ENCODE results near the gene FA2H.

The FA2H gene

DNA sequence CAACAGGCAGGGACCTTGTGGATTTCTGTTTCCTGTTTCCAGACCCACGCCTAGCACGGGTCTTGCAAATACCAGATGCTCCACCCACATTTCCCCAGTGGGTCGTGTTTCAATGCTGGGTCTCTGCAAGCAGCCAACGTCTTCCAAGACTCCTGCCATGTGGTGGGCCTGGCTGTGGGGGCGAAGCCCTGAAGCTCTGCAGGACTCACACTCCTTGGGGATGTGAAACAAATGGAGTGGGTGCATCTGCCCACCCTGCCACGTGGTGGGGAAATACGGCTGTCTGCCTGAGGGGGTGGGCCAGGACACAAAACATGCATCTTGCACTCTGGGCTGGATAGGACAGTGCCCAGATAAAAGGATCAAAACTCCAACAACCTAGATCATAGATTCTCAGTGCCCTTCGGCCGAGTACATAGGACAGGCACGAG lies 32.6 kb downstream of the FA2H start:
- no peak for DNase-seq
- no CpG with 5 or more reads among the region's 10 CpGs for WGBS (ENCODE audit: extremely low coverage, insufficient coverage, insufficient read length)
- Histone ChIP-seq H3K27ac (ENCODE audit: low read depth, low read length) (no peak overlapping the region), H3K4me2 (ENCODE audit: low read length) (no peak overlapping the region), H2BK12ac (ENCODE audit: low read length) (no peak overlapping the region), H3K4ac (ENCODE audit: low read depth, low read length) (no peak overlapping the region), H4K12ac (ENCODE audit: low read depth, low read length) (no peak overlapping the region), H3K9ac (ENCODE audit: low read length) (no peak overlapping the region), H4K8ac (ENCODE audit: low read depth, low read length) (no peak overlapping the region), H3K14ac (ENCODE audit: low read length) (no peak overlapping the region), H3K18ac (ENCODE audit: low read length) (no peak overlapping the region), H3K4me1 (ENCODE audit: control insufficient read depth in 1 of 2, insufficient read depth in 2 of 2, low read length in 2 of 2) (peaks cover 0 to 4% of the 10 kb centered on the region in 2 experiments), H2BK5ac (ENCODE audit: low read depth, low read length, poor library complexity) (no peak overlapping the region), H2BK120ac (ENCODE audit: insufficient read depth, low read length, poor library complexity) (no peak overlapping the region), H3K9me3 (ENCODE audit: insufficient read depth, low read depth, low read length) (peaks cover 2% of the 10 kb centered on the region), H2AFZ (ENCODE audit: insufficient read depth, low read length, poor library complexity) (peak overlapping the region; percentile 13), H3K79me1 (ENCODE audit: low read length) (no peaks in the 10 kb centered on the region), H3K27me3 (ENCODE audit: insufficient read depth, low read length) (no peaks in the 10 kb centered on the region), H3K36me3 (ENCODE audit: control insufficient read depth in 1 of 2, insufficient read depth in 2 of 2, low read length in 2 of 2) (no peaks in the 10 kb centered on the region), H2AK5ac (ENCODE audit: low read length) (no peak overlapping the region), H4K91ac (ENCODE audit: low read depth, low read length) (no peak overlapping the region), H3K79me2 (ENCODE audit: control insufficient read depth, insufficient read depth, low read length, poor library complexity) (no peaks in the 10 kb centered on the region), H3K23ac (ENCODE audit: low read length) (no peak overlapping the region), H3K4me3 (ENCODE audit: low read depth, low read length) (no peak overlapping the region)

- H3K9me3 ChIP-seq (ENCODE audit: insufficient read depth, low read depth, low read length): peaks cover 2% of the 10 kb centered on the region
- no peak overlapping the region for H2BK5ac ChIP-seq (ENCODE audit: low read depth, low read length, poor library complexity)
- no CpG with 5 or more reads among the region's 13 CpGs for WGBS (ENCODE audit: extremely low coverage, insufficient coverage, insufficient read length)
- no peaks in the 10 kb centered on the region for H3K27me3 ChIP-seq (ENCODE audit: insufficient read depth, low read length)
- H2AK5ac ChIP-seq (ENCODE audit: low read length): no peak overlapping the region
- no peak overlapping the region for H3K4me2 ChIP-seq (ENCODE audit: low read length)
- H3K36me3 ChIP-seq (ENCODE audit: control insufficient read depth in 1 of 2, insufficient read depth in 2 of 2, low read length in 2 of 2): no peaks in the 10 kb centered on the region
- no peaks in the 10 kb centered on the region for H3K79me2 ChIP-seq (ENCODE audit: control insufficient read depth, insufficient read depth, low read length, poor library complexity)
- H4K12ac ChIP-seq (ENCODE audit: low read depth, low read length): no peak overlapping the region
- H3K4me1 ChIP-seq (ENCODE audit: control insufficient read depth in 1 of 2, insufficient read depth in 2 of 2, low read length in 2 of 2): peaks cover 0 to 4% of the 10 kb centered on the region in 2 experiments
- H3K9ac ChIP-seq (ENCODE audit: low read length): no peak overlapping the region
- no peak overlapping the region for H3K4me3 ChIP-seq (ENCODE audit: low read depth, low read length)
- no peak for DNase-seq
- H2BK120ac ChIP-seq (ENCODE audit: insufficient read depth, low read length, poor library complexity): no peak overlapping the region
- no peak overlapping the region for H2BK12ac ChIP-seq (ENCODE audit: low read length)
- H2AFZ ChIP-seq (ENCODE audit: insufficient read depth, low read length, poor library complexity): no peak overlapping the region
- no peak overlapping the region for H3K14ac ChIP-seq (ENCODE audit: low read length)
- no peak overlapping the region for H3K4ac ChIP-seq (ENCODE audit: low read depth, low read length)
- no peak overlapping the region for H3K18ac ChIP-seq (ENCODE audit: low read length)
- H4K8ac ChIP-seq (ENCODE audit: low read depth, low read length): no peak overlapping the region
- no peak overlapping the region for H3K23ac ChIP-seq (ENCODE audit: low read length)
- no peak overlapping the region for H3K27ac ChIP-seq (ENCODE audit: low read depth, low read length)
- no peak overlapping the region for H4K91ac ChIP-seq (ENCODE audit: low read depth, low read length)
- no peaks in the 10 kb centered on the region for H3K79me1 ChIP-seq (ENCODE audit: low read length)
Observed at GRCh38 chr16:74740795-74741304, 33.8 kb downstream of the FA2H start.

DNA sequence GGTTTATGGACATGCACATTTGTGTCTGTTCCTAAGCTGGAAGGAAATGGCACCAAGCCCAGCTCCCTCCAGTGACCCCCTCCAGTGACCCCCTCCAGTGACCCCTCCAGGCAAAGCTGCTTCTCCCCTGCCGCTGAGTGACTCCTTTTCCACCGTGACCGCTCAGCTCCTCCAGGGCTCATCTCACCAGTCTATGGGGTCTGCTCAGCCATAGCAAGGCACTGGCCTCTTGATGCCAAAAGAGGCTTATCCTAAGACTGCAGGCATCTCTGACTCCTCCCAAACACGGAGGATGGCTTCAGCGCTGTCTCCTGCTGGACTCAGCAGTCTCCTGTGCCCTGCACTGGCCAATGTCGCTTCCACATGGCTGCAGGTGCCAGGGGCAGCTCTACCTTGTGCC lies 35.3 kb downstream of the FA2H start:
- Histone ChIP-seq H3K27me3 (ENCODE audit: insufficient read depth, low read length) (no peaks in the 10 kb centered on the region), H3K4me2 (ENCODE audit: low read length) (no peak overlapping the region), H3K9me3 (ENCODE audit: insufficient read depth, low read depth, low read length) (no peaks in the 10 kb centered on the region), H4K91ac (ENCODE audit: low read depth, low read length) (no peak overlapping the region), H3K27ac (ENCODE audit: low read depth, low read length) (no peak overlapping the region), H2AK5ac (ENCODE audit: low read length) (no peak overlapping the region), H3K79me1 (ENCODE audit: low read length) (peaks cover 4% of the 10 kb centered on the region), H2BK120ac (ENCODE audit: insufficient read depth, low read length, poor library complexity) (no peak overlapping the region), H3K4ac (ENCODE audit: low read depth, low read length) (no peak overlapping the region), H4K8ac (ENCODE audit: low read depth, low read length) (no peak overlapping the region), H3K18ac (ENCODE audit: low read length) (no peak overlapping the region), H2AFZ (ENCODE audit: insufficient read depth, low read length, poor library complexity) (no peak overlapping the region), H2BK12ac (ENCODE audit: low read length) (no peak overlapping the region), H3K9ac (ENCODE audit: low read length) (no peak overlapping the region), H3K4me1 (ENCODE audit: control insufficient read depth in 1 of 2, insufficient read depth in 2 of 2, low read length in 2 of 2) (peaks cover 12 to 15% of the 10 kb centered on the region in 2 experiments), H2BK5ac (ENCODE audit: low read depth, low read length, poor library complexity) (no peak overlapping the region), H3K23ac (ENCODE audit: low read length) (no peak overlapping the region), H3K79me2 (ENCODE audit: control insufficient read depth, insufficient read depth, low read length, poor library complexity) (no peaks in the 10 kb centered on the region), H4K12ac (ENCODE audit: low read depth, low read length) (no peak overlapping the region), H3K36me3 (ENCODE audit: control insufficient read depth in 1 of 2, insufficient read depth in 2 of 2, low read length in 2 of 2) (no peaks in the 10 kb centered on the region), H3K4me3 (ENCODE audit: low read depth, low read length) (no peak overlapping the region), H3K14ac (ENCODE audit: low read length) (no peak overlapping the region)
- no CpG with 5 or more reads among the region's 6 CpGs for WGBS (ENCODE audit: extremely low coverage, insufficient coverage, insufficient read length)
- DNase-seq: no peak

DNA sequence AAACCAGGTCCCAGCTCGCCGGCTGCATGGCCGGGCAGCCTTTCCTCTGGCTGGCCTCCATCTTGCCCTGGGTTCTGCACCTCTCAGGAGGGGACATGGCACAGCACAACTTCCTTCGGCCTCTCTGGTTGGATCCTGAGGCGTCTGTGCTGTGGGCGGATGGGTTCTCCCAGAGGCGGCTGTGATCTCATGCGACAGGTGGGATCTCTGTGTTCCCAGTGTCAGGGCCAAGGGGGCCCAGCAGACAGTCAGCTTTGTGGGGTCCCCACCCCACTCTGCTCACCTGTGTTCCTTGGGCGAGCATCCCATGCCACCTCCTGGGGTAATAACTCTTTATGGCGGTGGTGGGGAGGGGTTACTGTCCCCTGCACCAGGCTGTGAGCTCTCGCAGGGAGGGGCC lies 35.8 kb downstream of the FA2H start:
- no peak overlapping the region for H2AK5ac ChIP-seq (ENCODE audit: low read length)
- no peaks in the 10 kb centered on the region for H3K79me2 ChIP-seq (ENCODE audit: control insufficient read depth, insufficient read depth, low read length, poor library complexity)
- no peaks in the 10 kb centered on the region for H3K9me3 ChIP-seq (ENCODE audit: insufficient read depth, low read depth, low read length)
- H2BK120ac ChIP-seq (ENCODE audit: insufficient read depth, low read length, poor library complexity): no peak overlapping the region
- H3K4ac ChIP-seq (ENCODE audit: low read depth, low read length): no peak overlapping the region
- H3K4me1 ChIP-seq (ENCODE audit: control insufficient read depth in 1 of 2, insufficient read depth in 2 of 2, low read length in 2 of 2): peaks cover 15 to 19% of the 10 kb centered on the region in 2 experiments
- H4K12ac ChIP-seq (ENCODE audit: low read depth, low read length): no peak overlapping the region
- H2BK12ac ChIP-seq (ENCODE audit: low read length): no peak overlapping the region
- no peak overlapping the region for H3K23ac ChIP-seq (ENCODE audit: low read length)
- peaks cover 4% of the 10 kb centered on the region for H3K79me1 ChIP-seq (ENCODE audit: low read length)
- H3K27ac ChIP-seq (ENCODE audit: low read depth, low read length): no peak overlapping the region
- no peak overlapping the region for H3K4me2 ChIP-seq (ENCODE audit: low read length)
- DNase-seq: no peak
- H2BK5ac ChIP-seq (ENCODE audit: low read depth, low read length, poor library complexity): no peak overlapping the region
- no peak overlapping the region for H3K9ac ChIP-seq (ENCODE audit: low read length)
- no CpG with 5 or more reads among the region's 11 CpGs for WGBS (ENCODE audit: extremely low coverage, insufficient coverage, insufficient read length)
- H4K8ac ChIP-seq (ENCODE audit: low read depth, low read length): no peak overlapping the region
- H4K91ac ChIP-seq (ENCODE audit: low read depth, low read length): no peak overlapping the region
- no peak overlapping the region for H3K18ac ChIP-seq (ENCODE audit: low read length)
- no peaks in the 10 kb centered on the region for H3K27me3 ChIP-seq (ENCODE audit: insufficient read depth, low read length)
- no peaks in the 10 kb centered on the region for H3K36me3 ChIP-seq (ENCODE audit: control insufficient read depth in 1 of 2, insufficient read depth in 2 of 2, low read length in 2 of 2)
- no peak overlapping the region for H3K4me3 ChIP-seq (ENCODE audit: low read depth, low read length)
- H2AFZ ChIP-seq (ENCODE audit: insufficient read depth, low read length, poor library complexity): no peak overlapping the region
- no peak overlapping the region for H3K14ac ChIP-seq (ENCODE audit: low read length)
